ENCODE measurements around the gene TYMS. TPM values are rescaled to one million over a fixed set of nuclear protein-coding genes. Genes with fewer than 3 reads are reported as not detected.

Gene TYMS
- polyA plus RNA-seq, 1 donor from 2014 or later, result 3.3 TPM

- no peaks in the 10 kb centered on the region for H3F3A ChIP-seq (ENCODE audit: insufficient read depth, low read length, poor library complexity, severe bottlenecking)
- no peaks in the 10 kb centered on the region for H3K79me2 ChIP-seq (replicated peaks; ENCODE audit: insufficient read depth, low read length)
- no peak overlapping the region for H2AFZ ChIP-seq (ENCODE audit: low read depth, low read length)
- H4K20me1 ChIP-seq (ENCODE audit: insufficient read depth), result no peaks in the 10 kb centered on the region
- no peak overlapping the region for H3K4me2 ChIP-seq (ENCODE audit: low read length)
- no peak for TF ChIP-seq SMC3 (conservative IDR thresholded peaks at IDR 0.05; ENCODE audit: poor library complexity)
- no peak for TF ChIP-seq EZH2 (IDR thresholded peaks at IDR 0.05; ENCODE audit: borderline replicate concordance, insufficient read depth, low read length, poor library complexity, severe bottlenecking)
- no peaks in the 10 kb centered on the region for H3K9me3 ChIP-seq (ENCODE audit: low read length)
- H3K9ac ChIP-seq (ENCODE audit: low read length), result no peak overlapping the region
- no peaks in the 10 kb centered on the region for H3K27me3 ChIP-seq (ENCODE audit: insufficient read depth, low read depth, low read length)
- H3K36me3 ChIP-seq (ENCODE audit: insufficient read depth, low read length), result no peaks in the 10 kb centered on the region
- H3K4me3 ChIP-seq (ENCODE audit: low read length), result no peak overlapping the region
- H3K27ac ChIP-seq (ENCODE audit: low read length), result no peak overlapping the region
- no peaks in the 10 kb centered on the region for H3K9me2 ChIP-seq (ENCODE audit: insufficient read depth, low read length)
Measured at GRCh38 chr18:688323-688722, 30.9 kb downstream of the TYMS start.

GRCh38 chr18:692824-693223 lies 35.4 kb downstream of the TYMS start:
- no peaks in the 10 kb centered on the region for H4K20me1 ChIP-seq (ENCODE audit: insufficient read depth)
- H3K27me3 ChIP-seq (ENCODE audit: insufficient read depth, low read depth, low read length), result no peaks in the 10 kb centered on the region
- H3K9ac ChIP-seq (ENCODE audit: low read length), result no peak overlapping the region
- no peak for TF ChIP-seq RAD21 (conservative IDR thresholded peaks at IDR 0.05)
- no peak for TF ChIP-seq POLR2AphosphoS5 (IDR thresholded peaks at IDR 0.05)
- no peak for TF ChIP-seq SMC3 (conservative IDR thresholded peaks at IDR 0.05; ENCODE audit: poor library complexity)
- TF ChIP-seq, protein P1, sequence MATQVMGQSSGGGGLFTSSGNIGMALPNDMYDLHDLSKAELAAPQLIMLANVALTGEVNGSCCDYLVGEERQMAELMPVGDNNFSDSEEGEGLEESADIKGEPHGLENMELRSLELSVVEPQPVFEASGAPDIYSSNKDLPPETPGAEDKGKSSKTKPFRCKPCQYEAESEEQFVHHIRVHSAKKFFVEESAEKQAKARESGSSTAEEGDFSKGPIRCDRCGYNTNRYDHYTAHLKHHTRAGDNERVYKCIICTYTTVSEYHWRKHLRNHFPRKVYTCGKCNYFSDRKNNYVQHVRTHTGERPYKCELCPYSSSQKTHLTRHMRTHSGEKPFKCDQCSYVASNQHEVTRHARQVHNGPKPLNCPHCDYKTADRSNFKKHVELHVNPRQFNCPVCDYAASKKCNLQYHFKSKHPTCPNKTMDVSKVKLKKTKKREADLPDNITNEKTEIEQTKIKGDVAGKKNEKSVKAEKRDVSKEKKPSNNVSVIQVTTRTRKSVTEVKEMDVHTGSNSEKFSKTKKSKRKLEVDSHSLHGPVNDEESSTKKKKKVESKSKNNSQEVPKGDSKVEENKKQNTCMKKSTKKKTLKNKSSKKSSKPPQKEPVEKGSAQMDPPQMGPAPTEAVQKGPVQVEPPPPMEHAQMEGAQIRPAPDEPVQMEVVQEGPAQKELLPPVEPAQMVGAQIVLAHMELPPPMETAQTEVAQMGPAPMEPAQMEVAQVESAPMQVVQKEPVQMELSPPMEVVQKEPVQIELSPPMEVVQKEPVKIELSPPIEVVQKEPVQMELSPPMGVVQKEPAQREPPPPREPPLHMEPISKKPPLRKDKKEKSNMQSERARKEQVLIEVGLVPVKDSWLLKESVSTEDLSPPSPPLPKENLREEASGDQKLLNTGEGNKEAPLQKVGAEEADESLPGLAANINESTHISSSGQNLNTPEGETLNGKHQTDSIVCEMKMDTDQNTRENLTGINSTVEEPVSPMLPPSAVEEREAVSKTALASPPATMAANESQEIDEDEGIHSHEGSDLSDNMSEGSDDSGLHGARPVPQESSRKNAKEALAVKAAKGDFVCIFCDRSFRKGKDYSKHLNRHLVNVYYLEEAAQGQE (IDR thresholded peaks at IDR 0.05; ENCODE audit: borderline replicate concordance), result no peak
- no peak for TF ChIP-seq EP300 (conservative IDR thresholded peaks at IDR 0.05; ENCODE audit: poor library complexity, severe bottlenecking)
- TF ChIP-seq TAF1 (IDR thresholded peaks at IDR 0.05; ENCODE audit: low read depth), result no peak
- no peak overlapping the region for H3K27ac ChIP-seq (ENCODE audit: low read length)
- no peak overlapping the region for H2AFZ ChIP-seq (ENCODE audit: low read depth, low read length)
- H3K9me2 ChIP-seq (ENCODE audit: insufficient read depth, low read length), result no peaks in the 10 kb centered on the region
- no peaks in the 10 kb centered on the region for H3K79me2 ChIP-seq (replicated peaks; ENCODE audit: insufficient read depth, low read length)
- H3F3A ChIP-seq (ENCODE audit: insufficient read depth, low read length, poor library complexity, severe bottlenecking), result no peaks in the 10 kb centered on the region
- H3K4me2 ChIP-seq (ENCODE audit: low read length), result no peak overlapping the region
- no peaks in the 10 kb centered on the region for H3K9me3 ChIP-seq (ENCODE audit: low read length)
- H3K36me3 ChIP-seq (ENCODE audit: insufficient read depth, low read length), result no peaks in the 10 kb centered on the region
- H3K4me3 ChIP-seq (ENCODE audit: low read length), result no peak overlapping the region

DNA sequence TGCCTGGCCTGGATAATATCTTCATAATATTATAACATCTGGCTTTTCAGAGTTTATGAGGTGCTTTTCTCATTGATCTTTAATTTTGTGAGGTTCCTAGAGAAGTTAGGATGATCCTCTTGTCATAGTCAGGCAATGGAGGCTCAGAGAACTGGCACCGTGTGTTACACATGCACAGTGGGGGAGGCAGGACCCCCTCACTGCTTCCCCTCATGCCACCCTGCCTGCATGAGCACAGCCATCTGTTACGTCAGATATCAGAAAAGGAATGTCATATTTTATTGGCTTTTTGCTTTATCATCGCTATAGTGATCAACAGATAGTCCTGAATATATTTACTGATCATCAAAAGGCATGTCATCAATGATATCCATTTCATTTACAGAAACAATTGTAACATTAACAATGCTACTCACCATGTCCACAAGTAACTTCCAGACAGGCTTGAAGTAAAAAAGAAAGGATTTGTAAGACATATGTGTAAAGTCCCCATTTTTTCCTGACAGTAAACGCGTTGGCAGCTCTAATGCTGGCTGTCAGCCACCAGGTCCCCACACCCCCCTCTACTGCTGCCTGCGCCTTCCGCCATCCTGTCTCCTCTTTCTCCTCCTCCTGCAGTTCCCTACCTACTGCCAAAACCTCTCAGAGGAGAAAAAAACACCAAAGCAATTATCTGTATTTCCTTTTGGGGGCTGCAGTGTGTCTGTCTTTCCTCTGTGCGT lies 36.2 kb downstream of the TYMS start:
- H3K27me3 ChIP-seq (ENCODE audit: insufficient read depth, low read depth, low read length), result no peaks in the 10 kb centered on the region
- no peak overlapping the region for H3K9ac ChIP-seq (ENCODE audit: low read length)
- H3F3A ChIP-seq (ENCODE audit: insufficient read depth, low read length, poor library complexity, severe bottlenecking), result no peaks in the 10 kb centered on the region
- no peaks in the 10 kb centered on the region for H3K36me3 ChIP-seq (ENCODE audit: insufficient read depth, low read length)
- H3K4me2 ChIP-seq (ENCODE audit: low read length), result no peak overlapping the region
- no peak overlapping the region for H3K4me3 ChIP-seq (ENCODE audit: low read length)
- H3K9me3 ChIP-seq (ENCODE audit: low read length), result no peaks in the 10 kb centered on the region
- H3K79me2 ChIP-seq (replicated peaks; ENCODE audit: insufficient read depth, low read length), result no peaks in the 10 kb centered on the region
- no peaks in the 10 kb centered on the region for H3K9me2 ChIP-seq (ENCODE audit: insufficient read depth, low read length)
- no peaks in the 10 kb centered on the region for H4K20me1 ChIP-seq (ENCODE audit: insufficient read depth)
- TF ChIP-seq, protein P1 (IDR thresholded peaks at IDR 0.05; ENCODE audit: borderline replicate concordance), result no peak
- TF ChIP-seq CTCF (IDR thresholded peaks at IDR 0.05; ENCODE audit: poor library complexity, severe bottlenecking), result no peak
- no peak for TF ChIP-seq RAD21 (conservative IDR thresholded peaks at IDR 0.05)
- TF ChIP-seq MXI1 (conservative IDR thresholded peaks at IDR 0.05; ENCODE audit: poor library complexity, severe bottlenecking), result no peak
- no peak for TF ChIP-seq EP300 (conservative IDR thresholded peaks at IDR 0.05; ENCODE audit: poor library complexity, severe bottlenecking)
- no peak overlapping the region for H2AFZ ChIP-seq (ENCODE audit: low read depth, low read length)
- H3K27ac ChIP-seq (ENCODE audit: low read length), result no peak overlapping the region
